HG03095 (cell line): ENCODE data around the gene LYPD3.
"Not testable (repeated sequence)": the region's sequence is repeated elsewhere in the genome, so short reads cannot be mapped to it uniquely, and the experiment has no call there.

ENCODE experiments used
- ATAC-seq: cut with Tn5 transposase; IDR thresholded peaks from one replicate; pipeline ENCODE4 v1.9.1; 2021; ENCODE audit warnings: moderate library complexity; ENCODE audit not compliant: unreplicated experiment

The LYPD3 gene

DNA sequence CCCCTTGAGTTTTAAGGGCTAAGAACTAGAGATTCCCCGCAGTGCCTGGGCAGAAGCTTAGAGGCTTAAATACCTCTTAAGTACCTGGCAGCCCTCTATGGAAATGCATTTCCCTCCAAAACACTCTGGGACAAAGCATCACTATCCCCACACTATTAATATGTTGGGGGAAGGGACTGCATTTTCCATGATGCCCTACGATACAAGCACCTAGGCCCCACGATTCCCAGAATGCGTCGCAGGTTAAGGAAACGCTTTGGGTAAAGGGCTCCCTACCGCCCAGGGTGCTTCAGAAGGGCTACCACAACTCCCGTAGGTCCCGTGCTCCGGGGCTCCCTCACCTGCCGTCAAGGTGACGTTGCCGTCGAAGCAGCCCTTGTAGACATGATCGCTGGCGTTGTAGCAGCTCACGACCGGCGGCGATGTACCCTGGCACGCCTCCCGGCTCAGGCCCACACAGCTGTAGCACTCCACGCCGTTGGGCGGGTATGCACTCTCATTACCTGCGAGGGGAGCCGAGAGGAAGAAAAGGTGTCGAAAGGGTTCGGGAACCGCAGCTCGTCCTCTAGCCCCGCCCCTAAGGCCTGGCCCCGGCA is 2.5 kb downstream of the LYPD3 start:
- ATAC-seq, result no peak

DNA sequence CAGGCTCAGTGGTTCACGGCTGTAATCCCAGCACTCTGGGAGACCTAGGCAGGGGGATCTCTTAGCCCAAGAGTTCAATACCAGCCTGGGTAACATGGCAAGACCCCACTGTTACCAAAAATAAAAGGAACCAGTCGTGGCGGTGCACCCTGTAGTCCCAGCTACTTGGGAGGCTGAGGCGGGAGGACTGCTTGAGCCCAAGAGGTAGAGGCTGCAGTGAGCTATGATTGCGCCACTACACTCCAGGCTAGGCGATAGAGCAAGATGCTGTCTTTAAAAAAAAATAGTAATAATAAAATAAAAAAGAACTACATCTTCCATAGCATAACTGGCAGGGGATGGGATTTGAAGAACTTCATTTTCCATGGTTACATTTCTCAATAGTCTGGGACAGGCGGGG is 3.0 kb downstream of the LYPD3 start:
- ATAC-seq, result no peak

DNA sequence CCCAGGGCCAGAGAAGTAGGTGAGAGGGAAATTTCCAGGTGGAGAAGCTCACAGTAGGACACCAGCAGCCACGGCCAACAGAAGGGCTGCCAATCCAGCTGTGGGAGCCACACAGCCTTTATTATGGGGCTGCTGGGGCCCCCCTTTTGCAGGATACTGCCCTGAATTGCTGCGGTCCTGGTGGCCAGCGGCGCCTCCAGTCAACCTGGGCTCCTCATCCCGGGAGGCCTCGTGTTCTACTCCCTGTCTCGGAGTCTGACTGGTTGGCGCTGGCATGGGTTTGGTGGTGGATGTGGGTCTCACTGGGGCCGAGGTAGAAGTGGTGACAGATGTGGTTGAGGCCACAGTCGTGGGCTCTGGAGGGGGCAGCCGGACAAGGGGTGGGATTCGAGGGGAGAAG is 4.1 kb downstream of the LYPD3 start:
- no peak for ATAC-seq

- ATAC-seq, result no peak
Observed at GRCh38 chr19:43460362-43461016, 4.9 kb downstream of the LYPD3 start.

DNA sequence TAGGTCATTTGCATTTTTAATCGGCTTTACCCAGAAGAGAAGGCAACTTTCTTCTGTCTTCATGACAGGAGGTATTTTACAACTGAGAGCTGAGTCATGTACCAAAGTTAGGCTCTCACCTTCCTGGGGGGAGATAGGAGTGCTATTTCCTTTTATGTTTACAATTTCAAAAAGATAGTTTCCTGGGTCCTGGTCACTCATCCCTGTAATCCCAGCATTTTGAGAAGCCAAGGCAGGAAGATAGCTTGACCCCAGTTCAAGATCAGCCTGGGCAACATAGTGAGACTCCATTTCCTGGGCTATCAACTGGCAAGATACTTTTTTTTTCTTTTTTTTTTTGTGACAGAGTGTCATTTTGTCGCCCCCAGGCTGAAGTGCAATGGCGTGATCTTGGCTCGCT is 7.6 kb downstream of the LYPD3 start:
- no peak for ATAC-seq

- ATAC-seq, result no peak
Observed at GRCh38 chr19:43455321-43456113, 9.9 kb downstream of the LYPD3 start.

DNA sequence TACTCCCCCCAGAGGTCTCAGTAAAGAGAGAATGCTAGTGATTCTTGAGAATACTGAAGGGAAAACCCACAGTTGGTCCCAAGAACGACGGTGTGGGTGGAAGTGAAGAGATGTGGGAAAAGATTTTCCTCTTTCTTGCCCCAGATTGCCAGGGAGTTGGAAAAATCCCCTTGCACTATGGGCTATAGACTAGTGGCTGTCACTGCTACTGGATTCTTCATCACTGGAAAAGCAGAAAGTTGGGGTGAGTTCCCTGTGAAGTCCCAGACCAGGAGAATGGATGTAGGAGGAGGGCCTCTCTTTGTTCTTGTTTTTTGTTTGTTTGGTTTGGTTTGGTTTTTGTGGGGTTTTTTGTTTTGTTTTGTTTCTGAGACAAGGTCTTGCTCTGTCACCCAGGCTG is 11.4 kb downstream of the LYPD3 start:
- ATAC-seq, result no peak

DNA sequence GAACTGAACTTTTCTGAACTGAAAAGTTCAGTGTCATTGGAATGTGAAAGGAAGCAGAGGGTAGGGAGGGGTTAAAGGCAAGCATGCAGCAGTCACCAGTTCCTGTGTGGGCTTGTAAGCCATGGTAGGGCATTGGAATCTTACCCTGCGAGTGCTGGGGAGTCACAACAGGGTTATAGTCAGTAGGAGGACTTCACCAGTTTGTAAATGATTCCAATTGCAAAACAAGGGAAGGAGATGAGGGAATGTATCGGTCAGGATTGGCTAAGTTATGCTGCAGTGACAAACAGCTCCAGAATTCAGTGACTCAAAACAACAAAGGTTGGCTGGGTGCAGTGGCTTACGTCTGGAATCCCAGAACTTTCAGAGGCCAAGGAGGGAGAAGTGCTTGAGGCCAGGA is 12.8 kb downstream of the LYPD3 start:
- no peak for ATAC-seq

- no peak for ATAC-seq
Observed at GRCh38 chr19:43450545-43450997, 14.8 kb downstream of the LYPD3 start.

GRCh38 chr19:43447655-43448054 is 17.8 kb downstream of the LYPD3 start:
- ATAC-seq, result no peak

- ATAC-seq, result no peak
Observed at GRCh38 chr19:43446746-43447489, 18.5 kb downstream of the LYPD3 start.

GRCh38 chr19:43445426-43445825 is 20.0 kb downstream of the LYPD3 start:
- no peak for ATAC-seq

- ATAC-seq, result no peak
Observed at GRCh38 chr19:43444531-43445287, 20.7 kb downstream of the LYPD3 start.

- ATAC-seq, result not testable (repeated sequence)
Observed at GRCh38 chr19:43444091-43444490, 21.3 kb downstream of the LYPD3 start.

GRCh38 chr19:43441716-43442115 is 23.7 kb downstream of the LYPD3 start:
- ATAC-seq, result no peak

GRCh38 chr19:43439709-43440063 is 25.7 kb downstream of the LYPD3 start:
- no peak for ATAC-seq

GRCh38 chr19:43439032-43439708 is 26.2 kb downstream of the LYPD3 start:
- ATAC-seq, result no peak

- no peak for ATAC-seq
Observed at GRCh38 chr19:43438291-43439031, 26.9 kb downstream of the LYPD3 start.

DNA sequence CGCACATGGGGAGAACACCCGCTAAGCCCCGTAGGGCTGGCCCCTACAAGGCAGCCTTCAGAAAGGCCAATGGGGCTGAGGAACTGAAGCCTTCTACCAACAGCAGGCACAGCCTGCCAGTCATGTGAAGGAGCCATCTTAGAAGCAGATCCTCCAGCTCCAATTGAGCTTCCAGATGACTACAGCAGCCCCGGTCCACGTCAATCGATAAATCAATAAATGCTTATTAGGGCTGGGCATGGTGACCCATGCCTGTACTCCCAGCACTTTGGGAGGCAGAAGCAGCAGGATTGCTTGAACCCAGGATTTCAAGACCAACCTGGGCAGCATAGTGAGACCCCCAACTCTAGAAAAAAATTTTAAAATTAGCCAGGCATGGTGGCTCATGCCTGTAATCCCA is 27.7 kb downstream of the LYPD3 start:
- no peak for ATAC-seq
